Testis (tissue), 2 donors: Measurements from ENCODE around the gene FERMT1.

Experiments
- POLR2A ChIP-seq: fragments of 450-650 bp; IDR thresholded peaks from one replicate; pipeline ENCODE4 v1.6.1; 2017; ENCODE audit warnings: antibody characterized with exemption, mild to moderate bottlenecking, moderate library complexity
- TF ChIP-seq, protein P1 (sequence below), 3 experiments: fragments of 450-650 bp in 2 of 3; fragments of 200-600 bp in 1 of 3; sonication (generic) in 1 of 3; IDR thresholded peaks; one replicate each; pipeline ENCODE4 v1.5.1; 2016 to 2019; ENCODE audit warnings: antibody characterized with exemption in 3 of 3, mild to moderate bottlenecking in 2 of 3, moderate library complexity in 1 of 3

DNA sequence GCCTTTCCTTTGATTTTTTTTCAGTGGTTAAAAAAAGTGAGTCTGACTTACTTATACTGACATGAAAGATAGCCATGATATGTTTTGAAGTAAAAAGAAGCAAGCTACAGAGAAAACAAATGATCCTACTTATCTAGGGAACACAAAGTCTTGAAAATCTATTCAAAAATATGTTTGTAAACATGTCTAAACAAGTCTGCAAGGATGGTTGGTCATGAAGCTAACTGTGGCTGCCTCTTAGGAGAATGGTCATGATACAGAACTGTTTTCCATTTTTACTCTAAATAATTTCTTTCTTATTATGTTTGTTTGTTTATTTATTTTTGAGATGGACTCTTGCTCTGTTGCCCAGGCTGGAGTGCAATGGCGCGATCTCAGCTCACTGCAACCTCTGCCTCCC lies 21.5 kb downstream of the FERMT1 start:
- TF ChIP-seq, protein P1, sequence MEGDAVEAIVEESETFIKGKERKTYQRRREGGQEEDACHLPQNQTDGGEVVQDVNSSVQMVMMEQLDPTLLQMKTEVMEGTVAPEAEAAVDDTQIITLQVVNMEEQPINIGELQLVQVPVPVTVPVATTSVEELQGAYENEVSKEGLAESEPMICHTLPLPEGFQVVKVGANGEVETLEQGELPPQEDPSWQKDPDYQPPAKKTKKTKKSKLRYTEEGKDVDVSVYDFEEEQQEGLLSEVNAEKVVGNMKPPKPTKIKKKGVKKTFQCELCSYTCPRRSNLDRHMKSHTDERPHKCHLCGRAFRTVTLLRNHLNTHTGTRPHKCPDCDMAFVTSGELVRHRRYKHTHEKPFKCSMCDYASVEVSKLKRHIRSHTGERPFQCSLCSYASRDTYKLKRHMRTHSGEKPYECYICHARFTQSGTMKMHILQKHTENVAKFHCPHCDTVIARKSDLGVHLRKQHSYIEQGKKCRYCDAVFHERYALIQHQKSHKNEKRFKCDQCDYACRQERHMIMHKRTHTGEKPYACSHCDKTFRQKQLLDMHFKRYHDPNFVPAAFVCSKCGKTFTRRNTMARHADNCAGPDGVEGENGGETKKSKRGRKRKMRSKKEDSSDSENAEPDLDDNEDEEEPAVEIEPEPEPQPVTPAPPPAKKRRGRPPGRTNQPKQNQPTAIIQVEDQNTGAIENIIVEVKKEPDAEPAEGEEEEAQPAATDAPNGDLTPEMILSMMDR (IDR thresholded peaks at IDR 0.05): no peak
- no peak for TF ChIP-seq POLR2A
